ENCODE data around the gene PMPCA. TPM values are rescaled to one million over a fixed set of nuclear protein-coding genes. Genes with fewer than 3 reads are reported as not detected.

Gene PMPCA
- total and polyA plus RNA-seq, 2 of the 8 experiments (the other 6 are each of a cell fraction or from before 2014, with no cell fraction given): 60.0 to 88.2 TPM

DNA sequence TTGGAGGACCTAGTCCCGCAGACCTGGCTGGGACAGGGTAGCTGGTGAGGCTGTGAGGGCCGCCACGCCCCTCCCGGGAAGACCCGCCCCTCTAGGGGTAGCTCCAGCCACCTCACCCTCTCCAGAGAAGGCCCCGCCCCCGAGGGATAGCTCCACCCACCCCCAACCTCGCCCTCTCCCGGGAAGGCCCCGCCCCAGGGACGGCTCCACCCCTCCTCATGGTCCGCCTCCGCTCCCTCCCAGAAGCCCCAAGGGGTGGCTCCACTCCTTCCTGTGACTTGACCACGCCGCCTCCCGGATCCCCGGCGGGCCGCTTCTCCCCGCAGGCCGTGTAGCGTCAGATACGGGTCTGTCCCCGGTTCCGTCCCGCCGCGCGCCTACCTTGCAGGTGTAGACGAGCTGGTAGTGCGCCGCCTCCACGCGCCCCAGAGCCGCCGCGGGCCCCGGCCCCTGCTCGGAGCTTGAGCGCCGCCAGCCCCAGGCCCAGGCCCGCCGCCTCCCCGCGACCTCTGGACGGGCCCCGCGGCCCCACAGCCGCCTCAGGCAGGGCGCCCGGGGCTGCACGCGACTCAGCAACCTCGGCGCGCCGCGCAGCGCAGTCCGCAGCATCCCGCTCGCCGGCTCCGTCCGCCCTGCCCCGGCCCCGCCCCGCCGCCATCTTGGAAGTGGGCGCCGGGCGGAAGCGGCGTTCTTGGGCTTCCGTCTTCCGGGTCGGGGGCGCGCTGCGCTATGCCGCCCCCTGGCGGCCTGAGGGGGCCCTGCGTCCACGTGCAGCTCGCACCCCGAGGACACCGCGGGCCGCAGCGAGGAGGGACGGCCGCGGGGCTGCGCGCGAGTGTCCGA, 47.1 kb upstream of the PMPCA start, which contains the start of gene DNLZ (continued):
- no peak for TF ChIP-seq CHD7 (IDR thresholded peaks at IDR 0.05; ENCODE audit: insufficient replicate concordance, low read length)
- TF ChIP-seq MAFK (IDR thresholded peaks at IDR 0.05; ENCODE audit: low read depth, low read length): no peak
- peak; percentile 30; the same call in 1 of the 2 replicates for TF ChIP-seq SIX5 (IDR thresholded peaks at IDR 0.05; ENCODE audit: low read depth, low read length)
- TF ChIP-seq YY1 (IDR thresholded peaks at IDR 0.05; ENCODE audit: low read depth, low read length): peak; percentile 99
- TF ChIP-seq KDM1A (IDR thresholded peaks at IDR 0.05; ENCODE audit: borderline replicate concordance, low read length): no peak
- peak; percentile 26; the same call in 1 of the 2 replicates for TF ChIP-seq JUND (IDR thresholded peaks at IDR 0.05; ENCODE audit: low read length)
- peak; percentile 97 for TF ChIP-seq EGR1 (IDR thresholded peaks at IDR 0.05; ENCODE audit: borderline replicate concordance, low read depth, low read length)
- TF ChIP-seq BRCA1 (IDR thresholded peaks at IDR 0.05; ENCODE audit: low read depth, low read length): no peak
- TF ChIP-seq CBX8 (IDR thresholded peaks at IDR 0.05; ENCODE audit: borderline replicate concordance, low read depth, low read length): no peak
- peak; percentile 91 for TF ChIP-seq PHF8 (conservative IDR thresholded peaks at IDR 0.05; ENCODE audit: low read depth, low read length)

Measured in H1 (cell line).